Immature natural killer cell (primary cell): ENCODE results near the gene CARS1. TPM values are rescaled to one million over a fixed set of nuclear protein-coding genes. Genes with fewer than 3 reads are reported as not detected.
A peak's percentile ranks its signal among the peaks of the same experiment; 100 is the strongest.

Experiments
- DNase-seq, 3 donors: peaks; one replicate each; pipeline ENCODE4 v3.0.0; 2022; ENCODE audit warnings: mixed read lengths in 1 of 3
- H3K27ac Mint-ChIP-seq, 6 donors: one replicate each; pipeline ENCODE4 v1.8.0; 2020; ENCODE audit warnings: mixed read lengths in 6 of 6, mild to moderate bottlenecking in 5 of 6, inconsistent platforms in 4 of 6, moderate library complexity in 3 of 6
- H3K27me3 Mint-ChIP-seq, 3 donors: one replicate each; pipeline ENCODE4 v1.8.0; 2020 to 2021; ENCODE audit warnings: low read depth in 3 of 3, mild to moderate bottlenecking in 3 of 3, mixed read lengths in 3 of 3, moderate library complexity in 3 of 3, inconsistent platforms in 1 of 3
- H3K36me3 Mint-ChIP-seq, 3 donors: one replicate each; pipeline ENCODE4 v1.8.0; 2020; ENCODE audit warnings: mixed read lengths in 3 of 3, inconsistent platforms in 2 of 3, mild to moderate bottlenecking in 2 of 3
- H3K4me1 Mint-ChIP-seq, 2 donors: one replicate each; pipeline ENCODE4 v1.8.0; 2020; ENCODE audit warnings: inconsistent platforms in 2 of 2, mild to moderate bottlenecking in 2 of 2, mixed read lengths in 2 of 2, moderate library complexity in 1 of 2
- H3K4me3 Mint-ChIP-seq, 5 donors: one replicate each; pipeline ENCODE4 v1.8.0; 2020; ENCODE audit warnings: mild to moderate bottlenecking in 5 of 5, mixed read lengths in 5 of 5, inconsistent platforms in 3 of 5, moderate library complexity in 3 of 5
- H3K9me3 Mint-ChIP-seq, 6 donors: one replicate each; pipeline ENCODE4 v1.8.0; 2020; ENCODE audit warnings: mild to moderate bottlenecking in 6 of 6, mixed read lengths in 6 of 6, inconsistent platforms in 4 of 6, moderate library complexity in 3 of 6
- polyA plus RNA-seq, 3 donors: library from polyadenylated mRNA; unstranded; fragments of 300-500 nt; fragmentation: Illumina TruSeq; gene quantifications; one replicate each; pipeline ENCODE4 v1.2.3, GENCODE V29; 2021

CARS1 gene
- polyA plus RNA-seq, 3 donors from 2014 or later: 32.6 to 48.9 (median 44.2) TPM

DNA sequence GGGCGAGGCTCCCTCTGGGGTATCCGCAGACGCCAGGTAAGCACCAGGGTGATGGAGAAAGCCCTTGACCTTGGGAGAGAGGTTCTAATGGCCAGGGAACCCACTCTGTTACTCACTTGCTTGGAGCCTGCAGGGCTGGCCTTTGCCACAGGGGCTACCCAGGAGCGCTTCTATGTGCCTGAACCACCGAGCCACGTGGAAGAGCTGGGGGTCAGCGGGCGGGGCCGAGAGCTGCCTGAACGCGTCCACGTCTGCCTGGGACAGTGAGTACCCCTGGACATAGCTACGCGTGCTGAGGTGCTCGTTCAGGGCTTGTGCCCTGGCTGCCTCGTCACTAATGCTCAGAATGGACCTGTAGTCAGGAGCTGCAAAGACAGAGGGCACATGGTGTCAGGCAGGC is 9.6 kb downstream of the CARS1 start:
- H3K36me3 Mint-ChIP-seq: peaks cover 0 to 11% (median 0%) of the 10 kb centered on the region in 3 donors
- H3K27me3 Mint-ChIP-seq: peaks cover 0 to 1% (median 0%) of the 10 kb centered on the region in 3 donors
- no peaks in the 10 kb centered on the region for H3K9me3 Mint-ChIP-seq
- no peak overlapping the region for H3K4me3 Mint-ChIP-seq
- peak overlapping the region in 1 of 6 donors; percentile 9 for H3K27ac Mint-ChIP-seq
- DNase-seq: no peak
- peaks cover 18 to 27% of the 10 kb centered on the region in 2 donors for H3K4me1 Mint-ChIP-seq

- Mint-ChIP-seq H3K36me3 (peaks cover 0 to 12% (median 0%) of the 10 kb centered on the region in 3 donors), H3K4me3 (no peak overlapping the region), H3K27me3 (peaks cover 0 to 1% (median 0%) of the 10 kb centered on the region in 3 donors), H3K27ac (no peak overlapping the region), H3K9me3 (no peaks in the 10 kb centered on the region), H3K4me1 (peaks cover 19 to 20% of the 10 kb centered on the region in 2 donors)
- no peak for DNase-seq
Observed at GRCh38 chr11:3046641-3047040, 10.6 kb downstream of the CARS1 start.

DNA sequence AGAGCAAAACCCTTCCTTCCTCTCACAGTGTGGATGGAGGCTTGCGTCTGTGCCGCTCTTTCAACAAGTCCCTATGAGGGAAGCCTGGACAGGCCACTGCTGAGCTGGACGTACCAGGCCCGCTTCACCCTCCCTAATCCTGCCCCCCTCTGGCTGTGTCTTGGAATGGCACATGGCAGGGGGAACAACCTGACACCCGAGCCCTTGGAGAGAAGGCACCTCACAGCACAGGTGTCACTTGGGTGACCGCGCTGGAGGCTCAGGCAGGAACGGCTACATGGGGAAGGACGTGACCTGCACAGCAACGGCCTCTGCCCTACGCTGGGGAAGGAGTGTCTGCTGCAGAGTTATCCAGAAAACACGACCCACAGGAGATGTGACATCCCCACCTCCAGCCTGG is 11.0 kb downstream of the CARS1 start:
- Mint-ChIP-seq H3K27ac (no peak overlapping the region), H3K4me1 (peaks cover 14 to 19% of the 10 kb centered on the region in 2 donors), H3K27me3 (peaks cover 0 to 1% (median 0%) of the 10 kb centered on the region in 3 donors), H3K36me3 (peaks cover 0 to 15% (median 0%) of the 10 kb centered on the region in 3 donors), H3K4me3 (no peak overlapping the region), H3K9me3 (no peaks in the 10 kb centered on the region)
- no peak for DNase-seq

GRCh38 chr11:3044915-3045314 is 12.3 kb downstream of the CARS1 start:
- DNase-seq: no peak
- peaks cover 6 to 15% of the 10 kb centered on the region in 2 donors for H3K4me1 Mint-ChIP-seq
- H3K27ac Mint-ChIP-seq: no peak overlapping the region
- H3K27me3 Mint-ChIP-seq: peaks cover 0 to 1% (median 0%) of the 10 kb centered on the region in 3 donors
- H3K4me3 Mint-ChIP-seq: no peak overlapping the region
- H3K36me3 Mint-ChIP-seq: peaks cover 2 to 21% (median 3%) of the 10 kb centered on the region in 3 donors
- no peaks in the 10 kb centered on the region for H3K9me3 Mint-ChIP-seq

GRCh38 chr11:3044004-3044403 is 13.2 kb downstream of the CARS1 start:
- no peak overlapping the region for H3K4me3 Mint-ChIP-seq
- no peak for DNase-seq
- peaks cover 6 to 11% of the 10 kb centered on the region in 2 donors for H3K4me1 Mint-ChIP-seq
- H3K27me3 Mint-ChIP-seq: peaks cover 0 to 1% (median 0%) of the 10 kb centered on the region in 3 donors
- H3K27ac Mint-ChIP-seq: no peak overlapping the region
- H3K9me3 Mint-ChIP-seq: no peaks in the 10 kb centered on the region
- peaks cover 3 to 26% (median 5%) of the 10 kb centered on the region in 3 donors for H3K36me3 Mint-ChIP-seq

GRCh38 chr11:3043315-3043871 is 13.8 kb downstream of the CARS1 start:
- Mint-ChIP-seq H3K27ac (no peak overlapping the region), H3K9me3 (no peaks in the 10 kb centered on the region), H3K4me3 (no peak overlapping the region), H3K27me3 (peaks cover 0 to 1% (median 0%) of the 10 kb centered on the region in 3 donors), H3K36me3 (peaks cover 3 to 30% (median 5%) of the 10 kb centered on the region in 3 donors), H3K4me1 (peaks cover 12 to 13% of the 10 kb centered on the region in 2 donors)
- DNase-seq: no peak

GRCh38 chr11:3042496-3043314 is 14.5 kb downstream of the CARS1 start:
- Mint-ChIP-seq H3K27ac (peak overlapping the region in 2 of 6 donors; percentile 23 to 56), H3K4me1 (peaks cover 18 to 19% of the 10 kb centered on the region in 2 donors), H3K27me3 (peaks cover 0 to 1% (median 0%) of the 10 kb centered on the region in 3 donors), H3K9me3 (no peaks in the 10 kb centered on the region), H3K36me3 (peaks cover 3 to 33% (median 5%) of the 10 kb centered on the region in 3 donors), H3K4me3 (no peak overlapping the region)
- no peak for DNase-seq

DNA sequence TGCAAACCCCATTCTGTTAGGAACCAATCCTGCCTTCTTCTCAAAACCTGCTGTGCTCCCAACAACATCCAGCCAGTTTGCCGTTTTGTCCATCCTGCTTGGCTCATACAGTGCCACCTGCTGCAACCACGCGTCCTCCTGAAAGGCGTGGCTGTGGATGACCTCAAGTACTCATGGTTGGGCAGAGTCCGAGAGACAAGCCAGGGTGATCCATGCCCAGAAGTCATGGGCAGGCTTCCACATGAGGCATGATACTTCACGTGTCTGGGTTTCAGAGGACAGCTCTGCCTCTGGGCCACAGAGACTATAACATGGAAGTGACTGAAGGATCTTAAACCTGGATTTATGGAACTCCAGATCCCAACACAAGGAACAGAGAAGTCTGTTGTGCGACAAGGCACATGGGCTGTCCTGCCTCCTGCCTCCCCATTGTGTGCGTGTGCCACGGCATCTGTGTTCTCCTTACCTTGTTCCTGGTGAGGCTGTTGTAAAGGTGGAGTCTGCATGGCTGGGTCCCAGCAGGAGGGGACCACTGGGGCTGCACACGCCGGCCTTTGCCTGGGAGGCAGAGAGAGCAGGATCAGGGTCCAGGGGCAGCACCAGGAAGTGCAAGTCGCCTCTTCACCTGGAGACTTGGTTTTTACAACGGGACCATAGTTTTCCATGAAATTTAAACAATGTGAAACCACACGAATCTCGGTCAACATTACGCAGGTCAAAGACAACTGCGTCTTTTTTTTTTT is 15.4 kb downstream of the CARS1 start:
- H3K9me3 Mint-ChIP-seq: no peaks in the 10 kb centered on the region
- peaks cover 0 to 1% (median 0%) of the 10 kb centered on the region in 3 donors for H3K27me3 Mint-ChIP-seq
- H3K4me1 Mint-ChIP-seq: peaks cover 27% of the 10 kb centered on the region in 2 donors
- H3K36me3 Mint-ChIP-seq: peaks cover 3 to 34% (median 9%) of the 10 kb centered on the region in 3 donors
- H3K4me3 Mint-ChIP-seq: no peak overlapping the region
- no peak for DNase-seq
- no peak overlapping the region for H3K27ac Mint-ChIP-seq

DNA sequence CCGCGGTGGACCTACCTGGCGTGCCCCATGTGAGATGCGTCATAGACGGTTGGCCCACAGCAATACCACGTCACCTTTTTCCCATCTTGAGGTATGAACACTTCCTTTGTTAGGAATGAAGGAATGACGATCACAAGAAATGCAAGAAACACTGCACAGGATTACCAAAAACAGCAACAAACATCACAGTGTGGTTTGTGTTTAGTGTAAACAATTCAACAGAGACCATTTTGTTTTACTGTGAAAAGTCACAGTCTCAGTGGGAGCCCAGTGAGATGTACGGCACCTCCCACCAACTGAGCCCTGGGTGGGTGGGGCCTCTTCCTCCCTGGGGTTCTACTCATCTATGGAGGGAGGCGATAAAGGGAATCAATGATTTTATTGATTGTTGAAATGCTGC is 16.3 kb downstream of the CARS1 start:
- no peak overlapping the region for H3K4me3 Mint-ChIP-seq
- DNase-seq: no peak
- peaks cover 0 to 1% (median 0%) of the 10 kb centered on the region in 3 donors for H3K27me3 Mint-ChIP-seq
- H3K4me1 Mint-ChIP-seq: peaks cover 37% of the 10 kb centered on the region in 2 donors
- peak overlapping the region in 2 of 6 donors; percentile 3 to 14 for H3K27ac Mint-ChIP-seq
- H3K9me3 Mint-ChIP-seq: no peaks in the 10 kb centered on the region
- H3K36me3 Mint-ChIP-seq: peaks cover 9 to 42% (median 17%) of the 10 kb centered on the region in 3 donors

- H3K27me3 Mint-ChIP-seq: peaks cover 0 to 1% (median 0%) of the 10 kb centered on the region in 3 donors
- H3K36me3 Mint-ChIP-seq: peaks cover 14 to 42% (median 17%) of the 10 kb centered on the region in 3 donors
- peak overlapping the region; percentile 7 to 84 (median 52) for H3K27ac Mint-ChIP-seq
- peak in 1 of 3 donors; percentile 19 for DNase-seq
- peak overlapping the region in 4 of 5 donors; percentile 6 to 58 (median 48) for H3K4me3 Mint-ChIP-seq
- H3K9me3 Mint-ChIP-seq: no peaks in the 10 kb centered on the region
- peaks cover 37 to 42% of the 10 kb centered on the region in 2 donors for H3K4me1 Mint-ChIP-seq
Observed at GRCh38 chr11:3037945-3038271, 19.3 kb downstream of the CARS1 start.

DNA sequence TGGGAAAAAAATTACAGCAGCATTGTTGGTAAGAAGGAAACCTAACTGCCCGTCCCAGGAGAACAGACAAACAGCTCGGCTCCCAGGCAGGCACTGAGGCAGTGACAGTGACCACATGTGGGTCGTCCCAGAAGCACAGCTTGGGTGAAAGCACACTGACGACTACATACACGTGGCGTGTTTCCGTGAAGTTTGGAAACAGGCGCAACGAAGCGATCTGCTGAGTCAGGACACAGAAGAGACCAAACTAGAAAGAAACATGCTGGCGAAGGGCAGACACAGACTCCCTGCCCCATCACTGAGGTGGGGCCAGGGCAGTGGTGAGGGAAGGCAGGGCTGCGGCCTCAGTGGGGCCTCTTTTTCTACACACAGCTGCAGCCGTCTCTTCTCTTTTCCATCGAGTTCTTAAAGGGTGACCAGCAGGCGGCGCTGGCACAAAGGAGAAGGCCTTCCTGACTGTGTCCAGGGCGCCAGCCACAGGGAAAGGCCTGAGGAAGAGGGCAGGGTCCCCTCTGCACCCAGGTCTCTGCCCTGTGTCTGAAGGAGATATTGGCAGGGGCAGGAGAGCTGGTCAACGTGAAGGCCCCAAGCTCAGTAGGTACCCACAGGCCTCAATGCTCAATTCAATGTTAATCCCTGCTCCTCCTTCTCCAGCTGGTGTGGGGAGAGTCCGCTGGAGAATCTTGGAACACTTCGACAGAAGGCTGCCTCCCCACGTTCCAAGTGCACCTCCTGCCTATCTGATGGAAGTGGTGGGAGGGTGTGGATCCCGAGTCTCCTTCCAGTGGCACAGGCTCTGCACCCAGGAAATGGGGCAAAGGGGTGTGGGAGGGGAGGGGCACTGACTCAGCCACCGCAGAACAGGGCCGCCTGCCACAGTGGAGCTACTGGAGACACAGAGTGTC is 19.9 kb downstream of the CARS1 start:
- DNase-seq: peak; percentile 38 to 56 (median 49)
- H3K27ac Mint-ChIP-seq: peak overlapping the region; percentile 50 to 87 (median 82)
- H3K27me3 Mint-ChIP-seq: peaks cover 0 to 1% (median 0%) of the 10 kb centered on the region in 3 donors
- H3K4me1 Mint-ChIP-seq: peaks cover 36 to 42% of the 10 kb centered on the region in 2 donors
- H3K36me3 Mint-ChIP-seq: peaks cover 17 to 49% (median 21%) of the 10 kb centered on the region in 3 donors
- peak overlapping the region; percentile 2 to 75 (median 54) for H3K4me3 Mint-ChIP-seq
- H3K9me3 Mint-ChIP-seq: no peaks in the 10 kb centered on the region

GRCh38 chr11:3036419-3036818 is 20.8 kb downstream of the CARS1 start:
- peak; percentile 39 to 51 (median 42) for DNase-seq
- Mint-ChIP-seq H3K9me3 (no peaks in the 10 kb centered on the region), H3K27me3 (peaks cover 0 to 1% (median 0%) of the 10 kb centered on the region in 3 donors), H3K27ac (peak overlapping the region; percentile 80 to 87 (median 84)), H3K4me3 (peak overlapping the region; percentile 19 to 75 (median 65)), H3K36me3 (peaks cover 18 to 46% (median 21%) of the 10 kb centered on the region in 3 donors), H3K4me1 (peaks cover 32 to 42% of the 10 kb centered on the region in 2 donors)
